Loucy (cell line): ENCODE data around the gene AFF3.

Source experiments
- H2AFZ ChIP-seq: fragments of 200-600 bp; sonication (generic); 2 replicates; pipeline ENCODE4 v1.6.0; 2016; ENCODE audit warnings: antibody characterized with exemption, mild to moderate bottlenecking, low read length, moderate library complexity
- H3F3A ChIP-seq: fragments of 200-600 bp; 2 replicates; pipeline ENCODE4 v1.6.0; 2016; ENCODE audit warnings: antibody characterized with exemption, low read depth, mild to moderate bottlenecking
- H3K27me3 ChIP-seq: fragments of 200-600 bp; sonication (generic); 2 replicates; pipeline ENCODE4 v1.6.1; 2014; ENCODE audit warnings: low read length, mild to moderate bottlenecking; ENCODE audit not compliant: insufficient read depth, poor library complexity, severe bottlenecking
- H3K36me3 ChIP-seq: fragments of 200-600 bp; sonication (generic); 2 replicates; pipeline ENCODE4 v1.6.1; 2016; ENCODE audit warnings: low read length; ENCODE audit not compliant: insufficient read depth
- H3K4me1 ChIP-seq: fragments of 200-600 bp; sonication (generic); 2 replicates; pipeline ENCODE4 v1.5.1; 2014; ENCODE audit warnings: low read length, mild to moderate bottlenecking; ENCODE audit not compliant: insufficient read depth, poor library complexity, severe bottlenecking
- H3K4me2 ChIP-seq: fragments of 200-600 bp; sonication (generic); 2 replicates; pipeline ENCODE4 v1.6.0; 2014; ENCODE audit warnings: antibody characterized with exemption, low read length, low read depth, mild to moderate bottlenecking; ENCODE audit not compliant: poor library complexity, severe bottlenecking
- H3K4me3 ChIP-seq: fragments of 200-600 bp; sonication (generic); 2 replicates; pipeline ENCODE4 v1.5.1; 2014; ENCODE audit warnings: low read length, mild to moderate bottlenecking, mixed read lengths; ENCODE audit not compliant: poor library complexity, severe bottlenecking
- H3K79me2 ChIP-seq: fragments of 200-600 bp; sonication (generic); 2 replicates; pipeline ENCODE4 v1.6.1; 2014; ENCODE audit warnings: low read length; ENCODE audit not compliant: insufficient read depth
- H3K9ac ChIP-seq: fragments of 200-600 bp; sonication (generic); 2 replicates; pipeline ENCODE4 v1.6.0; 2014; ENCODE audit warnings: mild to moderate bottlenecking, low read depth, low read length, moderate library complexity; ENCODE audit not compliant: poor library complexity, severe bottlenecking
- H3K9me2 ChIP-seq: fragments of 200-600 bp; sonication (generic); replicated peaks from 2 replicates; pipeline ENCODE4 v1.6.1; 2016; ENCODE audit warnings: low read depth, low read length, mixed read lengths
- H3K9me3 ChIP-seq: fragments of 200-600 bp; sonication (generic); 2 replicates; pipeline ENCODE4 v1.6.1; 2014; ENCODE audit warnings: mild to moderate bottlenecking, antibody characterized with exemption, low read length, low read depth; ENCODE audit not compliant: insufficient read depth
- H4K20me1 ChIP-seq: fragments of 200-600 bp; sonication (generic); 2 replicates; pipeline ENCODE4 v1.6.0; 2014; ENCODE audit warnings: antibody characterized with exemption, low read length, mild to moderate bottlenecking; ENCODE audit not compliant: insufficient read depth, poor library complexity, severe bottlenecking
- CTCF ChIP-seq: fragments of 200-600 bp; sonication (generic); conservative IDR thresholded peaks from 2 replicates; pipeline ENCODE4 v1.5.1; 2014; ENCODE audit warnings: mild to moderate bottlenecking, antibody characterized with exemption, low read length
- EZH2phosphoT487 ChIP-seq: fragments of 200-600 bp; IDR thresholded peaks from 2 replicates; pipeline ENCODE4 v1.6.1; 2018; ENCODE audit warnings: antibody characterized with exemption, mild to moderate bottlenecking, moderate library complexity, borderline replicate concordance

AFF3 gene

GRCh38 chr2:99960291-99960690 lies 182.1 kb downstream of the AFF3 start:
- Histone ChIP-seq H2AFZ (no peak overlapping the region), H3K4me3 (no peak overlapping the region), H3K9me2 (no peaks in the 10 kb centered on the region), H3K36me3 (no peaks in the 10 kb centered on the region), H4K20me1 (no peaks in the 10 kb centered on the region), H3K9me3 (no peaks in the 10 kb centered on the region), H3K9ac (no peak overlapping the region), H3K4me2 (no peak overlapping the region), H3K27me3 (no peaks in the 10 kb centered on the region), H3F3A (no peaks in the 10 kb centered on the region), H3K4me1 (no peaks in the 10 kb centered on the region), H3K79me2 (no peaks in the 10 kb centered on the region)
- TF ChIP-seq EZH2phosphoT487 (no peak), CTCF (no peak)

GRCh38 chr2:99959261-99960014 lies 183.0 kb downstream of the AFF3 start:
- Histone ChIP-seq H3K79me2 (no peaks in the 10 kb centered on the region), H3K36me3 (no peaks in the 10 kb centered on the region), H3K4me3 (no peak overlapping the region), H2AFZ (no peak overlapping the region), H3F3A (no peaks in the 10 kb centered on the region), H3K9me3 (no peaks in the 10 kb centered on the region), H3K9me2 (no peaks in the 10 kb centered on the region), H3K4me1 (no peaks in the 10 kb centered on the region), H4K20me1 (no peaks in the 10 kb centered on the region), H3K27me3 (no peaks in the 10 kb centered on the region), H3K4me2 (no peak overlapping the region), H3K9ac (no peak overlapping the region)
- TF ChIP-seq EZH2phosphoT487 (no peak), CTCF (no peak)

GRCh38 chr2:99957332-99958133 lies 184.9 kb downstream of the AFF3 start:
- no peaks in the 10 kb centered on the region for H4K20me1 ChIP-seq
- no peaks in the 10 kb centered on the region for H3K9me2 ChIP-seq
- no peak overlapping the region for H3K4me2 ChIP-seq
- no peaks in the 10 kb centered on the region for H3K27me3 ChIP-seq
- no peaks in the 10 kb centered on the region for H3F3A ChIP-seq
- no peaks in the 10 kb centered on the region for H3K9me3 ChIP-seq
- no peaks in the 10 kb centered on the region for H3K79me2 ChIP-seq
- H3K4me3 ChIP-seq, result no peak overlapping the region
- H3K36me3 ChIP-seq, result no peaks in the 10 kb centered on the region
- TF ChIP-seq CTCF, result no peak
- H3K4me1 ChIP-seq, result no peaks in the 10 kb centered on the region
- H2AFZ ChIP-seq, result no peak overlapping the region
- no peak overlapping the region for H3K9ac ChIP-seq
